HG02571 (cell line): Measurements from ENCODE around the gene TMEM171.

Experiments
- ATAC-seq: cut with Tn5 transposase; IDR thresholded peaks from one replicate; pipeline ENCODE4 v1.9.1; 2021; ENCODE audit warnings: mild to moderate bottlenecking, moderate library complexity; ENCODE audit not compliant: unreplicated experiment

Gene TMEM171

DNA sequence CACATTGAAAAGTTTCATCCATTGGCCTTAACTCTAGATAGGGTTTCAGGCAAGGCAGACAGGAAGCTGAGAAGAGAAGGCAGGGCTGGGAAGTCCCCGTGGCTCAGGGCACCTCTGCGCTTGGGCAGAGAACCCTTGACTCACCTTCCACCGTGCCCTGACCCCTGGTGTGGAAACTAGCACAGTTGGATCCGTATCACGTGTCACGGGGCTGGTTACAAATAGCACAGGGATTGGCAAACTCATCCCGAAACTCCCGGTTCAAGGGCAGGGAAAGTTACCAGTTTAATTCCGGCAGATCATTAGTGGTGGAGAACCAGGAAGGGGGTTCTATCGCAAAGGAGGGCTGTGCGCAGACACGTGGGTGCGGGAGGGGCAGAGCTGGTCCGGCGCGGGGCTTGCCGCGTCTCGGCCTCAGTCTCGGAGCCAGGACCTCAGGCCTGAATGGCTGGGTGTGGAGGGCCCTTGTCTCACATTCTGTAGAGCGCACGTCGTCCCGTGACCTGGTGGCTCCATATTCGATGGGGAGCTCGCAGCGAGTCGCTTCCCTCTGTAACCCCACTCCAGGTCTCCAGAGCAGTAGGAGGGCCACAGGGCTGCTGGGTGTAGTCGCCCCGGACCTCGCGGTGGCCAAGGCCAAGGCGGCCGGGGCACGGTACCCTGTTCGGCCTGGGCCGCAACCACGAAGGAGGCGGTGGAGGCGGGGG lies 771 bp upstream of the TMEM171 start:
- no peak for ATAC-seq

DNA sequence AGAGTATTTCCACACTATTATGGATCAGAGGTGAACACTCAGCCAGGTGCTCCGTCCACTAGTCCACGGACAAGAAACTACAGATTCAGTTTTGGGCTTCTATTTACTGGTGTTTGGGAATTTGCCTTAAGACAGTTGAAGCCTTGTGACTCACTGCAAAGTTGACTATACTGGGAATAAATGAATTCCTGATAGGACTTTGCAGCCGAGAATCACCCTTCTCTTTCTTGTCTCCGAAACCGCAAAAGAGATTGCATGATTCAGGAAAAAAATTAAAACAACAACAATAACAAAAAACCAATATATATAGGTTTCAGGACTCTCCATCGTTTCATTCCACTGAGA lies 716 bp downstream of the TMEM171 start:
- no peak for ATAC-seq

GRCh38 chr5:73122875-73123810 lies 2.8 kb downstream of the TMEM171 start:
- ATAC-seq = no peak

- ATAC-seq = no peak
Measured at GRCh38 chr5:73125289-73125688, 4.9 kb downstream of the TMEM171 start.

DNA sequence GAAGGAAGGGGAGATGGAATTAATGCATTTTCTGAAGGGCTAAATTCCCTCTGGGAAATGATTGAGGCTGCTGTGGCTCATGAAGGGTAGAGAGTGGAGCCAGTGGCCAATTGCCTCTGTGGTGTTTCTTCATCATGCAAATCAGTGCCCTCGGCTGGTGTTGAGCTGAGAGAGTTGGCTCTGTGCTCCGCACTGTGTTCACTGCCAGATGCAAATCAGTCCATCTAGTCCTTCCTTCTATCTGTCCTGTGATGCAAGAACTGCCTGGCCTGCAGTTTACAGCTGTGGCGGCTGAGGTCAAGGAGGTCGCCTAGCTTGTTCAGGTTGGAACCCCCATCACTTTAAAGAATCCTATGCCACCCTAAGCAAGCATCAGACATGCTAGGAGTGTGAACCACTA lies 6.0 kb downstream of the TMEM171 start:
- no peak for ATAC-seq

- no peak for ATAC-seq
Measured at GRCh38 chr5:73126957-73127356, 6.6 kb downstream of the TMEM171 start.

- ATAC-seq = no peak
Measured at GRCh38 chr5:73129143-73129542, 8.8 kb downstream of the TMEM171 start.

DNA sequence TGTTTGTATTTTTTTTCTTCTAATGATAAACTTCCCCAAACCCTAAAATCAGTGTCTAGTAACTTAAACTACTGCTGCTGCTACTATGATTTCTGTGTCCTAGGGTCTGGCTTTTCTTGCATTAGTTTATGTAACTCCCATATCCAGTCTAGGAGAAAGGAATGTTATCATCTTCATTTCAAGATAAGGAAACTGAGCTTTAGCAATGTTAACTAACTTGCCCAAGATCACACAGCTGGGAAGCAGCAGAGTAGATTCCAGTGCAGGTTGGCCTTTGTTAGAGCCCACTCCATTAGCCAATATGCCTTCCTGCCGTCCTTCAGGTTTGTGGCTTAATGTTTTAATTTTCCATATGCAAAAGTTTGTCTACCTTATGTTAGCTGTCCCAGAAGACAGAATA lies 10.4 kb downstream of the TMEM171 start:
- ATAC-seq = no peak

DNA sequence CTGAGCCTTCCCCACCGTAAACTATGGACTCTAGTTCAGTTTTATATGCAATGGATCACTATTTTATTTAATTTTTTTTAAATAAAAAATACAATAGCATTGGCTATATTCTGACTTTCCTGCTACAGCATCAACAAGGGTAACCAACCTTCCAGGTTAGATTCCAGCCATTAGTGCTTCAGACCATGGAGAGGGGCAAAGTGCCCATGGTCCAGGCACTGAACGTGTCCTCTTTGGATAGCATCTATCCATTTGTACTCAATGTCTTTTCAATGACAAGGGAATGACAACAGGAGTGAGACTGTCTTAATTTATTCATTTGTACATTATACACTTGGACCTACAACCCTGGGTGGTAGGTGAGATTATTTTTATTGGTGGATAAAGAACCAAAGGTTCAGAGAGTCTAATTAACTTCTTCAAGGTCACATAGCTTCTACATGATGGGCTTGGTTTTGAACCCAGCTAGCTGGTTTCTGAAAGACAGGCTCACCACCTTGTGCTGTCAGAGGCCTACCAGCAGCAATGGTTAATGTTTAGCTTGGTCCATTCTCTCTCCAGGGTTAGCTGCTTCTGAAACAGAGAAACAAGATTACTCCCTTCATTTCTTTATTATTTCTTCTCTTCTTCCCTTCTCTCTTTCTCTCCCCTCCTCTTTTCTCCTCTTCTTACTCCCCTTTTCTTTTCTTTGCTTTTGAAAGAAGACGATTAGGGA lies 11.5 kb downstream of the TMEM171 start:
- no peak for ATAC-seq

DNA sequence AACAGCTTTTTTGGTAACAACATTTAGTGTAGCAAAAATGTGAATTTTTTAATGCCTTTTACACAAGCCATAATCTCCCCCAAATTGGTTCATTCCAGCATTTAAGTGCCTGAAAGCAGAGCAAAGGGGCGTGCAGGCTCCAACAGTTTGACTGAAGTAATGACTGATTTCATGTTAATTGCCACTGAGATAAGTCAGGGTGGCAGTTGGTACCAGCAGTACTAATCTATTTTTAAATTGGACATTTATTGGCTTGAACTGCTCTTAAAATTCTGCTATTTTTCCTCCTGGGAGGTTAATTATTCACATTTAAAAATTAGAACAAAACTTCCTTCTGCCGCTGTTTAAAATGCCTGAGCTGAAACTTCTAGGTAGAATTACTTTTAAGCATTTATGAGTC lies 12.4 kb downstream of the TMEM171 start:
- no peak for ATAC-seq

DNA sequence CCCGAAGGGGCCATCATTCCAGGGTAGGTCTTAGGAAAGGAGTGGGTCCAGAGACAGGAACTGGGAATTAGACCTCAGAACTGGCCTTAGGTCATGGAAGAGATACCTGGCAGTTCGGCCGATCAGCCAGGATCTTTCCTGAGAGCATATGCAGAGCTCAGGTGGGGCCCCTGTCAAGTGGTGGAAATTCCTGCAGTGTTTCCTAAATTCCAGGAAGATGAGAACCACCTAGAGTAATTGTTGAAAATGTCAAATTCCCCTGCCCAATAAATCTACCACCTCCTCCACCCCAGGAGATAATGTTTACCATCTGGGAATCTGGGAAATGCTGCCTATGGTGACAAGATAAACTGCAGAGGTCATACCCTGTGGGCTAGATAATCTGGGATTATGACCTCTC lies 14.6 kb downstream of the TMEM171 start:
- ATAC-seq = no peak

DNA sequence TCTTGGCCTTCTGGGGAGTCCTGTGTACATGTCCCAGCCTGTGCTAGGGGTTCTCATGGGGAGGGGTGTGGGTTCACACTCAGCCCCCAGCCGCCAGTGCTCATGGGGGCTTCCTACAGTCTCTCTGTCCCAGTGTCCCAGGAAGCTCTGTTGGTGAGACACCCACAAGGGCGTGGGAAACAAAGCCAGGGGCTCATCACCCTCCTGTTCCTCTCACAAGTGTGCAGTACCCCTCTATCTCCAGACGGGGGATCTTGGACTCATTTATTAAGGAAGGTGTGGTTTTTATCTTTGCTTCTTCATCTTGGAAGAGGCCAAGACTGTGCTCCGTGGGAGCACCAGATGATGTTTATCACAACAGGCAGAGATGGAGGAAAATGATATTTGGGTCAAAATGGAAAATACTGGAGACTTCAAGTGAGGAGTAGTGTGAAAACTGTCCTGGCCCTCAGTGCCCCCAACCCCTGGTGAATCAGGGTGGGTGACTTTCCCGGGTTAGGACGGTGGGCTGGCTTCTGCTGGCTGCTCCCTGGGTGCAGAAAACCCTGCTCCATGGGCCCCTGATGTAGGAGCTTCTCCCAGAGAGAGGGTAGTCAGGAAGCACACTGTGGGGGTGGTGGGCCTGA lies 15.2 kb downstream of the TMEM171 start:
- ATAC-seq = no peak

- ATAC-seq = no peak
Measured at GRCh38 chr5:73136055-73136562, 15.7 kb downstream of the TMEM171 start.

DNA sequence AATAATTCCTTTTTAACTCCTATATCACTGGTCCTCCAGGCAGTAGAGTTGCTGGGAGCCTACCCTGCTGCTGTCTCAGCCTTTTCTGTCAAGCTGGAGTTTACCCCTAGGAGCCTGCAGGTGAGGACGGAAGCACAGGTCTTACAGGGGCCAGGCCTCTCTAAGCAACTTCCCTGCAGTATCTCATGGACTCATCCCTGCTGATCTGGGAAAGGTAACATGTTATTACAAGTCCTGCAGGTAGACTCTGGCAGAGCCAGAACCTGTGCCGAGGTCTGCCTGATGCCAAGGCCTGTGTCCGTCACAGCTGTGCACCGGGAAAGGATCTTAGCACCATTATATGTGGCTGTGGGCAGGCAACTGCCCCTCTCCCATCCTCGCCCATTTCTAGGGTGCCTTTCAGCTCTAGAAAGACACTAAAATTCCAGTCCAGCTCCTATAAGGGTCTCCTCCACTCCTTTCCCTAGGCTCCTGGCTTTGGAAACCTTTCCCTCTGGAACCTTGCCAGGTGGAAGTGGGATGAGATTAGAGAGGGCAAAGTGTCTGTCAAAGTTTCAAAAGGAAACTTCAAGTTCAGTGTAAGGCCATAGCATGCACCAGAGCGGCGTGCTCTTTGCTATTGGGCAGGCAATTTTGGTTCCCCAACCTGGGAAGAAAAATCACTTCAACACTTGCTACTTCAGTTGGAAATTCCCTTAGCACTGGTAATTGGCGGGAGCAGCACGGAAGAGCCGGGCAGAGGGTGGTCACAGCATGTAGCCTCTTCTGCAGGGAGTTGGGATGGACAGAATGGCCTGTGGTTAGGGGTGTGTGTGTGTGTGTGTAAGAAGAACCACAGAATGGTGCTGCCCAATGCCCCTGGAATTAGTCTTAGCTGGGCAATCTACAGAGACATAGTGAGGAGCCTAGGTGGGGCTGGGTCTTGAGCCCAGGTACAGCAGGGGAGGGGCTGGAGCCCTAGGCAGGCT lies 17.5 kb downstream of the TMEM171 start:
- no peak for ATAC-seq

- ATAC-seq = no peak
Measured at GRCh38 chr5:73139485-73139884, 19.1 kb downstream of the TMEM171 start.

DNA sequence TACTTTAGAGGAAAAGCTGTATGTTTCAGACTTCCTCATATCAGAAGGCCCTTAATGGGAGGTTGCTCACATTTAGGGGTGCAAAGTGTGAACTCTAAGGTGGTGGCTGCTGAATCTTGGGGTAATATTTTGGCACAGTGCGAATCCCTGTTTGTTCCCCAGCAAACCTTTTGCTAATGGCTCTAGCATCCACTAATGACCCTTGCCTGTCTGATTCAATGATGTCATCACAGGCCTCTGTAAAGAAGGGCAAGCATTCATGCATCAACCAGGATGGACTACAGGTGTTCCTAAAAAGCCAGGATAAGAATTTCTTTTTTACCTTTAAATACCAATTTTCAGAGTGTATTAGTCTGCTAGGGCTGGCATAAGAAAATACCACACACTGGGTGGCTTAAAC lies 20.4 kb downstream of the TMEM171 start:
- no peak for ATAC-seq

GRCh38 chr5:73142035-73142434 lies 21.7 kb downstream of the TMEM171 start:
- ATAC-seq = no peak

DNA sequence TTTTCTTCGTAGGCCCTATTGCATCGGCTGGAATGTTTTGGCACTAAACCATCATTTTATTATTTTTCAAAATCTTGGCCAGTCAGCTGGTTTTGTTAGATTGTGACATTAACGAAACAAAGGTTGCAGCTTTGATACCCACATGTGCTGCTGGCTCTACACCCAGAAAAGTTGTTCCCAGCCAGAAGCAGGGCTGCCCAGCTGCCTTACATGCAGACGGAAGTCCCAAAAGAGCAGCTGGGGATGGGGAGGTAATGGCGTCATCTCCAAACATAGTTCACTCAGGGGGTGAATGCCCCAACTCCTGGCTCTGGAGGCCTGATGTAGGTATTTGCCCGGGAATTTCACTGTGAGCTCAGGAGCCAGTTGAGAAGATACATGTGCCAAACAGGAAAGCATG lies 23.3 kb downstream of the TMEM171 start:
- ATAC-seq = no peak

DNA sequence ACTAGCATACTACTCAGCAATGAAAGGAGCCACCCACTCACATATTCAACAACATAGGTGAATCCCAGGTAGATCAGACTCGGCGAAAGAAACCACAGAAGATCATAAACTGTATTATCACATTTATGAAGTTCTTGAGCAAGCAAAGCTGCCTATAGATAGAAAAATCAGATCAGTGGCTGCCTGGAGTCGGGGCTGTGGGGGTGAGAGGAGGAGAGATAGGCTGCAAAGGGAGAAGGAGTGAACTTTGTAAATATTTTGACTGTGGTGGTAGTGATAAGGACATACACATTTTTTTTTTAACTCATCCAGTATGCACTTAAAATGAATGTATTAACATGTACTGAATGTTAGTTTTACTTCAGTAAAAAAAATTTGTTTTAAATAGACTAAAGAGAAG lies 29.2 kb downstream of the TMEM171 start:
- no peak for ATAC-seq

- no peak for ATAC-seq
Measured at GRCh38 chr5:73150876-73151275, 30.5 kb downstream of the TMEM171 start.
